ENCODE data around the gene OPA3.

OPA3 gene

DNA sequence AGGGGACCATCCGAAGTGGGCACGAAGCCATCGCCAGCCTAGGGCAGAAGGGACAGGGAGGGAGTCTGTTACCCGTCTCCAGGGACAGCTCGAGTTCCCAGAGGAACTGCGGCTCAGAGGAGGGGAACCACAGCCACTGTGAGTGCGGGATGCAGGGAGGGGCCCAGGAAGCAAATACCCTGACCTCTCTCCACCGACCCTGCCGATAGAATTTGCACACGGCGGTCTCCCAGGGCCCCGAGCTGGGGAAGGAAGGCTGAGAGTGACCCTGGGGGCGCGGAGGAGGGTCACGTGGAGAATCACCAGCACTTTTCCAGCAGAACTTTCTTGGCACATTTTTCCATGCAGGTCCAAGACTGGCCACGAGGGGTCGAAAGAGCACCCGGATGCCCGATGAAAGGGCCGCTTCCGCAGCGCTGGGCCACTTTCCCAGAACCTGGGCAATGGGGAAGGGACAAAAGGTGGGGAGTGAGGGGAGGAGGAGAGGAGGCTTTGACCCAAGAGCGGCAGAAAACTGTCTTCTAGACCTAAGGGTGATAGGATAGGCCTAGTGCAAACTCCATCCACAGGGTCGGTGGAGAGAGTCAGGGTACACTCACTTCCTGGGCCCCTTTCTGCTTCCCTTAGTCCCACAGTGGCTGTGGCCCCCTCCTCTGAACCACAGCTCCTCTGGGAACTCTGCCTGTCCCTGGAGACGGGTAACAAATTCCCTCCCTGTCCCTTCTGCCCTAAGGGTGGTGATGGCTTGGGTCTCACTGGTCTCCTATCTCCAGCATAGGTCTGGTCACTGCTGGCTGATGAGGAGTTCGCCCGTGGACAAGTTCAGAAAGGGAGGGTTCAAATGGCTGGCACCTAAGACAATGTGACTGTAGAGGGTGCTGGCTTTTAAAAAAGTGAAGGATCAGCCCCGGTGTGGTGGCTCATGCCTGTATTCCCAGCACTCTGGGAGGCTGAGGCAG, 22.7 kb upstream of the OPA3 start:
- DNase-seq (ENCODE audit: low read depth): peak; percentile 61
- H3K4me3 ChIP-seq (ENCODE audit: low read length): no peak overlapping the region
- TF ChIP-seq CTCF (IDR thresholded peaks at IDR 0.05; ENCODE audit: insufficient read depth, low read depth, low read length, missing control alignments): peak; percentile 92

- TF ChIP-seq CTCF (IDR thresholded peaks at IDR 0.05; ENCODE audit: insufficient read depth, low read depth, low read length, missing control alignments): no peak
- H3K4me3 ChIP-seq (ENCODE audit: low read length): no peak within 1 kb of the TSS
These were observed 17.1 kb upstream of the OPA3 start, which contains the start of gene GPR4 for GRCh38 chr19:45601524-45602374. TSS of gene GPR4 (minus strand) at chr19:45602212. CDS start at chr19:45591866, 10,346 bp downstream.

GRCh38 chr19:45601115-45601514, 16.5 kb upstream of the OPA3 start:
- no peak for TF ChIP-seq CTCF (IDR thresholded peaks at IDR 0.05; ENCODE audit: insufficient read depth, low read depth, low read length, missing control alignments)
- DNase-seq (ENCODE audit: low read depth): no peak
- H3K4me3 ChIP-seq (ENCODE audit: low read length): no peak overlapping the region

More at GRCh38 chr19:45601524-45602374, 17.1 kb upstream of the OPA3 start, which contains the start of gene GPR4:
- DNase-seq (ENCODE audit: low read depth): no peak

GRCh38 chr19:45600340-45600885, 15.8 kb upstream of the OPA3 start:
- no peak for DNase-seq (ENCODE audit: low read depth)
- TF ChIP-seq CTCF (IDR thresholded peaks at IDR 0.05; ENCODE audit: insufficient read depth, low read depth, low read length, missing control alignments): no peak
- no peak overlapping the region for H3K4me3 ChIP-seq (ENCODE audit: low read length)

- no peak for TF ChIP-seq CTCF (IDR thresholded peaks at IDR 0.05; ENCODE audit: insufficient read depth, low read depth, low read length, missing control alignments)
- DNase-seq (ENCODE audit: low read depth): no peak
- H3K4me3 ChIP-seq (ENCODE audit: low read length): no peak overlapping the region
These were observed 14.7 kb upstream of the OPA3 start for GRCh38 chr19:45599286-45599685.

DNA sequence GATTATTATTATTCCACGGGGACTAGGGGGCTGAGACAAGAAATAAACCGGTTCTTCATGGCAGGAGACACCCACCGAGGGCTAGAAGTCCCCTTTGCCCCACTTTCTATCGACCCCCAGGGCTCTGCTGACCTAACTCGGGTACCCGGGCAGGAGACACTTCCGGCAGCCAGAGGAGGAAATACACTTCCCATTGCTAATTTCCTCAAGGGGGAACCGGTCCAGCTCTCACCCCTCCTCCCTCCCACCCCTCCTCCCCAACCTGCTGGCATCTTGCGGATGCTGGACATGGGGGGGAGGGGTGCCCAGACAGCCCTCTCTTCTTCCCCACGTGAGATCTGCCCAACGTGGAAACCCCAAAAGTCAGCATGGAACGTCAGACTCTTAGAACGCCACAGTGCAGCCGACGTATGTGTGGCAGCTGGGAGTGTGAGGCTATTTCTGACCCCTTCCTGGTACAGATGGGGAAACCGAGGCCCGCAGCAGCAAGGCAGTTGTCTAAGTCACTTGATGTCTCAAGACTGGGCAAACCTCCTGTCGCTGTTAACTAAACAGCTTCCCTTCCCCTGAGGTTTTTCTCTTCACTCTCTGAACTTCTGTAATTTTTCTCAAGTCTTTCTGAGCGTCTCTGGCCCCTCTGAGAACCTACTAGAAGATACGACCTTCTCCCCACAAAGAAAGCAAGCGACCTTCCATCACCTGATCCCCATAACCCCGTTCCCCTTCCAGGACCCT, 13.8 kb upstream of the OPA3 start:
- DNase-seq (ENCODE audit: low read depth): no peak
- no peak for TF ChIP-seq CTCF (IDR thresholded peaks at IDR 0.05; ENCODE audit: insufficient read depth, low read depth, low read length, missing control alignments)
- H3K4me3 ChIP-seq (ENCODE audit: low read length): no peak overlapping the region
